ENCODE data around the gene HES4.
A peak's percentile ranks its signal among the peaks of the same experiment; 100 is the strongest.

HES4 gene

DNA sequence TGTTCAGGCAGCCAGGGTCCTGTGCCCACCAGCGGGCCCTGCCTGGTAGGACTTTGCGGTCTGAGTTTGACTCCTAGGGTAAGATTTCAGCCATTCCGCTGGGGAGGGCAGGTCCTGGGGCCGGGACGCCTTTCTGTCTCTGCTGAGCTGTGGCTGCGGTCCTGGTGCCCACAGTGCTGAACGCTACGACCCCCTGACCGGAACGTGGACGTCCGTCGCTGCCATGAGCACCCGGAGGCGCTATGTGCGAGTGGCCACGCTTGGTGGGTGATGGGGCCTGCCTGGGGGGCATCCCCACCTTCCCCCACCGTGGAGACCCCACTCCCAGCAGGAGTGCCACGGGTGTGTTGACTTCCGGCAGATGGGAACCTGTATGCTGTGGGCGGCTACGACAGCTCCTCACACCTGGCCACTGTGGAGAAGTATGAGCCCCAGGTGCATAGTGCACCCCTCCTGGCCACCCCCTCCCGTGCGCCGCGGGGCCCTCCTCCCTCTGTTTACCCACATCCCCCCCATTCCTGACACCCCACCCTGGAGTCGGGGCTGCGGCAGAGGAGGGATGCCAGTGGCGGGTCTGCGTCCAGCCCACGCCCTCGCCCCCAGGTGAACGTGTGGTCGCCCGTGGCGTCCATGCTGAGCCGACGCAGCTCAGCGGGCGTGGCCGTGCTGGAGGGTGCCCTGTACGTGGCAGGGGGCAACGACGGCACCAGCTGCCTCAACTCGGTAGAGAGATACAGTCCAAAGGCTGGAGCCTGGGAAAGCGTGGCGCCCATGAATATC, 36.0 kb downstream of the HES4 start:
- Histone ChIP-seq H3K9me3 (ENCODE audit: control insufficient read depth, low read length) (no peaks in the 10 kb centered on the region), H3K4me1 (ENCODE audit: control insufficient read depth, insufficient read depth, low read length) (peaks cover 9% of the 10 kb centered on the region), H3K27ac (ENCODE audit: insufficient read depth, low read depth, low read length, poor library complexity, severe bottlenecking) (no peak overlapping the region), H3K27me3 (ENCODE audit: control insufficient read depth, insufficient read depth, low read length, poor library complexity, severe bottlenecking) (peaks cover 62% of the 10 kb centered on the region), H3K4me3 (ENCODE audit: insufficient read depth, low read depth, low read length) (no peak overlapping the region), H3K36me3 (ENCODE audit: control insufficient read depth, insufficient read depth, low read length) (peaks cover 5% of the 10 kb centered on the region)
- 95% methylated on average over 47 of the region's 47 CpGs for WGBS, 2 experiments

DNA sequence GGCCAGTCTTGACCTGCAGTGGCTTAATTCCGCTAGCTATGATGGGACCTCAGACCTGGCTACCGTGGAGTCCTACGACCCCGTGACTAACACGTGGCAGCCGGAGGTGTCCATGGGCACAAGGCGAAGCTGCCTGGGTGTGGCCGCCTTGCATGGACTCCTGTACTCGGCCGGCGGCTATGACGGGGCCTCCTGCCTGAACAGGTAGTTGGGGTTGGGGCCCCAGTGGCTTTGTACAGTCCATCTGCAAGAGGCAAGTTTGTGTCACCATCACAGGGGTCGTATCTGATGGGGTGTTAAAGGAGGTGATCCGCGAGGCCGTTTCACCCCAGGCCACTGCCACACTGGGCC, 36.6 kb downstream of the HES4 start:
- Histone ChIP-seq H3K27ac (ENCODE audit: insufficient read depth, low read depth, low read length, poor library complexity, severe bottlenecking) (no peak overlapping the region), H3K36me3 (ENCODE audit: control insufficient read depth, insufficient read depth, low read length) (peaks cover 5% of the 10 kb centered on the region), H3K4me3 (ENCODE audit: insufficient read depth, low read depth, low read length) (no peak overlapping the region), H3K4me1 (ENCODE audit: control insufficient read depth, insufficient read depth, low read length) (peaks cover 9% of the 10 kb centered on the region), H3K27me3 (ENCODE audit: control insufficient read depth, insufficient read depth, low read length, poor library complexity, severe bottlenecking) (peaks cover 56% of the 10 kb centered on the region), H3K9me3 (ENCODE audit: control insufficient read depth, low read length) (no peaks in the 10 kb centered on the region)
- WGBS, 2 experiments = 95 to 96% methylated on average over 16 of the region's 16 CpGs

DNA sequence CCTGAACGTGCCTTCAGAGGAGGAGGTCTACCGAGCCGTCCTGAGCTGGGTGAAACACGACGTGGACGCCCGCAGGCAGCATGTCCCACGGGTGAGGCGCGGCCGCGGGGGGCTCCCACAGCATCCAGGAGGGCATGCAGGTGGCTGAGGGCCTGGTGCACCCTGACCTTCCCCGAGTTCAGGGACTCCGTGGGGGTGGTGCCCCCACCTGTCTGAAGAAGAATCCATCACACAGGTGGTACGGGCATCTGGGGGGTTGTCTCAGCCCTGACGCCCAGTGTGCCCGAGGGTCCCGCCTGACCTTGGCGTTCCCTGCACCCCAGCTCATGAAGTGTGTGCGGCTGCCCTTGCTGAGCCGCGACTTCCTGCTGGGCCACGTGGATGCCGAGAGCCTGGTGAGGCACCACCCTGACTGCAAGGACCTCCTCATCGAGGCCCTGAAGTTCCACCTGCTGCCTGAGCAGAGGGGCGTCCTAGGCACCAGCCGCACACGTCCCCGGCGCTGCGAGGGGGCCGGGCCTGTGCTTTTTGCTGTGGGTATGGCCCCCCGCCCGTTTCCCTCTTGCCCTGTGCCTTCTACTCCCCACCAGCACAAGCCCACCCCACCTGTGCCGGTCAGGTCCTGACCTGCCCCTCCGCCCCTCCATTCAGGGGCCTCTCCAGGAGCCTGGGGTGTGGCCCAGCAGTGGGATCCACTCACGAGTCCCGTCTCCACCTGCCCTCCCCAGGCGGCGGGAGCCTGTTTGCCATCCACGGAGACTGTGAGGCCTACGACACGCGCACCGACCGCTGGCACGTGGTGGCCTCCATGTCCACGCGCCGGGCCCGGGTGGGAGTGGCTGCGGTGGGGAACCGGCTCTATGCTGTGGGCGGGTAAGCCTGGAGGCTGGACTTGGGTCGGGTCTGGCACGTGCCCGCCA, 37.3 kb downstream of the HES4 start:
- Histone ChIP-seq H3K4me3 (ENCODE audit: insufficient read depth, low read depth, low read length) (no peak overlapping the region), H3K9me3 (ENCODE audit: control insufficient read depth, low read length) (no peaks in the 10 kb centered on the region), H3K36me3 (ENCODE audit: control insufficient read depth, insufficient read depth, low read length) (peaks cover 5% of the 10 kb centered on the region), H3K27ac (ENCODE audit: insufficient read depth, low read depth, low read length, poor library complexity, severe bottlenecking) (no peak overlapping the region), H3K27me3 (ENCODE audit: control insufficient read depth, insufficient read depth, low read length, poor library complexity, severe bottlenecking) (peaks cover 49% of the 10 kb centered on the region), H3K4me1 (ENCODE audit: control insufficient read depth, insufficient read depth, low read length) (peaks cover 9% of the 10 kb centered on the region)
- 96% methylated on average over 57 of the region's 57 CpGs for WGBS, 2 experiments

DNA sequence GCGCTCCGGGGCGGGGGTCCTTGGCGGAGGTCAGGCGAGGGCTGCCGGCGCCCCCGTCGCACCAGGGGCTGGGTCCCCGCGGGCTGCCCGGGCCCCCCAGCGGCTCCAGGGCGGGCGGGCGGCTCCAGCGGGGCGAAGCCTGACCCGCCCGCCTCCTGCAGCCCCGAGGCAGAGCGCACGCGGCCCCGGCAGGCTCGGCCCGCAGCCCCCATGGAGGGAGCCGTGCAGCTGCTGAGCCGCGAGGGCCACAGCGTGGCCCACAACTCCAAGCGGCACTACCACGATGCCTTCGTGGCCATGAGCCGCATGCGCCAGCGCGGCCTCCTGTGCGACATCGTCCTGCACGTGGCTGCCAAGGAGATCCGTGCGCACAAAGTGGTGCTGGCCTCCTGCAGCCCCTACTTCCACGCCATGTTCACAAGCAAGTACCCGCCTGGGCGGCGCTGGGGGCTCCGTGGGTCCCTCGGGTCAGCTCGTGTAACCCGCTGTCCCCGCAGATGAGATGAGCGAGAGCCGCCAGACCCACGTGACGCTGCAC, 38.7 kb downstream of the HES4 start:
- 33% methylated on average over 56 of the region's 56 CpGs for WGBS, 2 experiments
- H3K27ac ChIP-seq (ENCODE audit: insufficient read depth, low read depth, low read length, poor library complexity, severe bottlenecking) = no peak overlapping the region
- H3K4me3 ChIP-seq (ENCODE audit: insufficient read depth, low read depth, low read length) = peak overlapping the region; percentile 66
- H3K4me1 ChIP-seq (ENCODE audit: control insufficient read depth, insufficient read depth, low read length) = peaks cover 1% of the 10 kb centered on the region
- H3K36me3 ChIP-seq (ENCODE audit: control insufficient read depth, insufficient read depth, low read length) = peaks cover 5% of the 10 kb centered on the region
- peaks cover 35% of the 10 kb centered on the region for H3K27me3 ChIP-seq (ENCODE audit: control insufficient read depth, insufficient read depth, low read length, poor library complexity, severe bottlenecking)
- H3K9me3 ChIP-seq (ENCODE audit: control insufficient read depth, low read length) = no peaks in the 10 kb centered on the region

DNA sequence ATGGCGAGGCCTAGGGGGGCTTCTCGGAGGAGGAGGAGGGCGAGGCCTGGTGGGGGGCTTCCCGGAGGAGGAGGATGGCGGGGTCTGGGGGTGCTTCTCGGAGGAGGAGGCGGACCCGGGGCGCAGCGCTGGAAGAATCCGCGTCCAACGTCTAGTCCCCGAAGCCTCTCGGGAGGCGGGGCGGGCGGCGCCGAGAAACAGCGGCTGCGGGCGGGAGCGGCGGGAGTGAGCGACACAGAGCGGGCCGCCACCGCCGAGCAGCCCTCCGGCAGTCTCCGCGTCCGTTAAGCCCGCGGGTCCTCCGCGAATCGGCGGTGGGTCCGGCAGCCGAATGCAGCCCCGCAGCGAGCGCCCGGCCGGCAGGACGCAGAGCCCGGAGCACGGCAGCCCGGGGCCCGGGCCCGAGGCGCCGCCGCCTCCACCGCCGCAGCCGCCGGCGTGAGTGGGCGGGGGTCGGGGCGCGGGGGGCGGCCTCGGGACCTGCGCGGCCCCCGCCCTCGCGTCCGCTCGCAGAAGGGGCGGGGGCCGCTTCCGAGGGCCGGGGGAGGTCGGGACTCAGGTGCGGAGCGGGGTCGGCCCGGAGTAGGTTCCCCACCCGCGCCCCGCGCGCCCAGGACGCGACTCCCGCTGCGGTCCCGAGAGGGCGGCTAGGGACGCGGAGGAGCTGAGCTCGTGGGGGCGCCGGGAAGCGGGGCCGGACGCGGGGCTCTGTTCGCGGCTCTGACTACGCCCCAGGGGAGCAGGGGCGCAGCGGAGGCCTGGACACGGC, 39.4 kb downstream of the HES4 start, which contains the start of gene KLHL17:
Gene KLHL17 (plus strand): TSS at position 222 of the 769 bp plus-strand sequence. CDS start 110 bp downstream, at position 332.
- Histone ChIP-seq H3K36me3 (ENCODE audit: control insufficient read depth, insufficient read depth, low read length) (peaks cover 10% of the 10 kb centered on the region), H3K27ac (ENCODE audit: insufficient read depth, low read depth, low read length, poor library complexity, severe bottlenecking) (no peak within 1 kb of the TSS), H3K4me3 (ENCODE audit: insufficient read depth, low read depth, low read length) (peak within 1 kb of the TSS; percentile 100)

DNA sequence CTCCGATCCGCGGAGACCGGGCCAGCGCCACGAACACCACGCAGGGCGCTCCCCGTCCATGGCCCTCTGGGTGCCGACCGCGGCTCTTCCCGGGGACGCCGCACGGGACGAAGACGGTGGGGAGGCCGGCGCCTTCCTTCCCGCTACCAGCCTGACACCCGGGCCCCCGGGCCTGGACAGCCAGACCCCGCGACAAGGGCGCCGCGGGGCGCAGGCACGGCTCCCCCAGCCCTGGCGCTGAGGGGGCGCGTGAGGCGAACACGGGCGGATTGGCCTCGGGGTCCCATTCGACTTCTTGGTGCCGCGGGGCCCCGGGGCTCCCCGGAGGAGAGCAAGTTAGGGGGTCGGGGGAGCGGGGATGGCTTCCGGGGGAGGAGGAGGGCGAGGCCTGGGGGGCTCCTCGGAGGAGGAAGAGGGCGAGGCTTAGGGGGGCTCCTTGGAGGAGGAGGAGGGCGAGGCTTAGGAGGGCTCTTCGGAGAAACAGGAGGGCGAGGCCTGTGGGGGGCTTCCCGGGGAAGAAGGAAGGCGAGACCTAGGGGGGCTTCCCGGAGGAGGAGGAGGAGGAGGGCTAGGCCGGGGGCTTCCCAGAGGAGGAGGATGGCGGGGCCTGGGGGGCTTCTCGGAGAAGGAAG, 40.0 kb downstream of the HES4 start:
- H3K36me3 ChIP-seq (ENCODE audit: control insufficient read depth, insufficient read depth, low read length) = peaks cover 17% of the 10 kb centered on the region
- peak overlapping the region; percentile 66 for H3K4me3 ChIP-seq (ENCODE audit: insufficient read depth, low read depth, low read length)
- 44 to 45% methylated on average over 57 of the region's 57 CpGs for WGBS, 2 experiments

More for the DNA sequence above, 39.4 kb downstream of the HES4 start, which contains the start of gene KLHL17:
- Histone ChIP-seq H3K9me3 (ENCODE audit: control insufficient read depth, low read length) (no peaks in the 10 kb centered on the region), H3K4me1 (ENCODE audit: control insufficient read depth, insufficient read depth, low read length) (no peaks in the 10 kb centered on the region), H3K27me3 (ENCODE audit: control insufficient read depth, insufficient read depth, low read length, poor library complexity, severe bottlenecking) (peaks cover 28% of the 10 kb centered on the region)
- WGBS, 2 experiments = 1% methylated on average over 109 of the region's 109 CpGs

DNA sequence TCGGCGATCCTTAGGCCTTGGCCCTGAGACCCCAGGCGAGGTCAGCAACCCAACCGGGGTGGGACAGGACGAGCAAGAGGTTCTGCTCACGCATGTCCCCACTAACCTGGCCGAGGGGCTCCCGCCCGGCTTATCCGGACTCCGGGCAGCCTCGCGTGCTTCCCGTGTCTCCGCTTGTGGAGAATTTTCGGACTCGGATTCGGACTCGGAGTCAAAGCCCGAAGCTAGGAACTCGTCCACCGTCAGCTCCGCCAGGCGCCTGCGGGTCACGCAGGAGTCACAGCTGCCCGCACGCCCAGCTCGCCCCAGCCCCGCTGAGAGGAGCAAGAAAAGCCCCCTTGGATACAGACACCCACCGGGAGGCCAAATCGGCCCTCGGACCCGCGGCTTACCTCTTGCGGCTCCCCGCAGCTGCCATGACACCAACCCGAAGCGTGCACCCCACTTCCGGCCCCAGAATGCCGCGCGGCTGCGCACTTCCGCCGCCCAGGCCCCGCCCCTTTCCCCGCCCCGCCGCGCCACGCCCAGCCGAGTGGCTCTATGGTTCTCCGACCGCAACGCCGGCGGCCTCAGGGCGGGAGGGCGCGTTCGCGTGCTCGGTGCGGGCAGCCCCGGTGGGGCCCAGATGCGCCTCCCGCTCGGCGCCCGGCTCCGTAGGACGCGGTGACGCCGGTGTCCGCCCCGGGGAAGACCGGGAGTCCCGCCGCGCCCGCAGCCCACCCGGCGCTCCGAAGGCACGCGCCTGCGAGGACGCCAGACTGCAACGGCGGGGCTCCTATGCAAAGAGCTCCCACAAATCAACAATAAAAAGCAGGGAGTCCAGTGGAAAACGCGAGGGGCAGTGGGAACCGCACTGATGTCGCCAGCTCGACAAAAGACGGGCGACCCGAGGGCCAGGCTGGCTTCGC, 40.8 kb downstream of the HES4 start, which contains the start of gene NOC2L:
Gene NOC2L (minus strand): TSS at position 434 of the 908 bp plus-strand sequence. CDS start 16 bp downstream, at position 418.
- no peaks in the 10 kb centered on the region for H3K9me3 ChIP-seq (ENCODE audit: control insufficient read depth, low read length)
- H3K4me3 ChIP-seq (ENCODE audit: insufficient read depth, low read depth, low read length) = peak within 1 kb of the TSS; percentile 100
- no peaks in the 10 kb centered on the region for H3K4me1 ChIP-seq (ENCODE audit: control insufficient read depth, insufficient read depth, low read length)
- peaks cover 23% of the 10 kb centered on the region for H3K27me3 ChIP-seq (ENCODE audit: control insufficient read depth, insufficient read depth, low read length, poor library complexity, severe bottlenecking)
- WGBS, 2 experiments = 6 to 7% methylated on average over 101 of the region's 101 CpGs
- H3K36me3 ChIP-seq (ENCODE audit: control insufficient read depth, insufficient read depth, low read length) = peaks cover 25% of the 10 kb centered on the region
- H3K27ac ChIP-seq (ENCODE audit: insufficient read depth, low read depth, low read length, poor library complexity, severe bottlenecking) = no peak within 1 kb of the TSS

More for the DNA sequence above, 40.0 kb downstream of the HES4 start:
- Histone ChIP-seq H3K27ac (ENCODE audit: insufficient read depth, low read depth, low read length, poor library complexity, severe bottlenecking) (no peak overlapping the region), H3K4me1 (ENCODE audit: control insufficient read depth, insufficient read depth, low read length) (no peaks in the 10 kb centered on the region), H3K27me3 (ENCODE audit: control insufficient read depth, insufficient read depth, low read length, poor library complexity, severe bottlenecking) (peaks cover 23% of the 10 kb centered on the region), H3K9me3 (ENCODE audit: control insufficient read depth, low read length) (no peaks in the 10 kb centered on the region)

DNA sequence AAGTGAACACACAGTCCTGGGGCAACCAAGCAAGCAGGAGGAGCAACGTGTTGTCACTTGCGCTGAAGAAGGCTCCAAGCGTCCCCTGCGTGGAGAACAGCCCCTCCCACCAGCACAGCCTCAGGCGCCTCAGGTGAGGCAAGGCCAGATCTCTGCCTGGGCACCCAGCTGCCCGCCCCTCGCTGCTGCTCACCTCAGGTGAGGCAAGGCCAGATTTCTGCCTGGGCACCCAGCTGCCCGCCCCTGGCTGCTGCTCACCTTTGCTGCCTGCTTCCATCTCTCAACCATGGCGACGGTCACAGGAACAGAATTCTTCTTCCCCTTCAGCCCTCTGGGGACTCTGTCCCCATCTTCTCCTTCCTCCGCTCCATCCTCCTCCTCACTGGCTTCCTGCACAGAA, 43.3 kb downstream of the HES4 start:
- Histone ChIP-seq H3K36me3 (ENCODE audit: control insufficient read depth, insufficient read depth, low read length) (peaks cover 30% of the 10 kb centered on the region), H3K27me3 (ENCODE audit: control insufficient read depth, insufficient read depth, low read length, poor library complexity, severe bottlenecking) (peaks cover 22% of the 10 kb centered on the region), H3K9me3 (ENCODE audit: control insufficient read depth, low read length) (no peaks in the 10 kb centered on the region), H3K4me3 (ENCODE audit: insufficient read depth, low read depth, low read length) (no peak overlapping the region), H3K4me1 (ENCODE audit: control insufficient read depth, insufficient read depth, low read length) (no peaks in the 10 kb centered on the region), H3K27ac (ENCODE audit: insufficient read depth, low read depth, low read length, poor library complexity, severe bottlenecking) (no peak overlapping the region)
- 93 to 95% methylated on average over 11 of the region's 11 CpGs for WGBS, 2 experiments

Measured in ectodermal cell (in vitro differentiated cells).